SK-N-SH (cell line): ENCODE data around the gene UCP3. TPM values are rescaled to one million over a fixed set of nuclear protein-coding genes. Genes with fewer than 3 reads are reported as not detected.

Source experiments
- CTCF ChIA-PET: fragments of 300-600, 350-600 bp; formaldehyde crosslinking; extraction: SDS; loops from one replicate; lab custom pipeline; 2021; lab: Yijun Ruan, JAX
- POLR2A ChIA-PET: fragments of 350-600 bp; sonication (Branson Sonifier 250); formaldehyde crosslinking; extraction: SDS; loops from one replicate; lab custom pipeline; 2020; ENCODE audit warnings: antibody characterized with exemption, inconsistent platforms; lab: Yijun Ruan, JAX
- DNase-seq: peaks from one replicate; pipeline ENCODE4 v3.0.0; 2012
- H2AFZ ChIP-seq: fragments of 200-600 bp; sonication (generic); 2 replicates; pipeline ENCODE4 v1.8.1; 2016; ENCODE audit warnings: antibody characterized with exemption, mild to moderate bottlenecking, low read depth
- H3F3A ChIP-seq: fragments of 200-600 bp; sonication (generic); replicated peaks from 2 replicates; pipeline ENCODE3; 2016; ENCODE audit warnings: antibody characterized with exemption, mild to moderate bottlenecking; ENCODE audit not compliant: insufficient read depth
- H3K27ac ChIP-seq, 2 experiments: fragments of 200-500 bp in 1 of 2; fragments of 200-600 bp in 1 of 2; sonication (Bioruptor generic) in 1 of 2; sonication (generic), shearing (Covaris generic) in 1 of 2; 2 replicates each; pipeline versions ENCODE4 v1.5.1 to v1.6.1; 2014 to 2016; ENCODE audit warnings: low read depth in 2 of 2, inconsistent platforms in 1 of 2, low read length in 1 of 2, mild to moderate bottlenecking in 1 of 2, mixed read lengths in 1 of 2
- H3K27me3 ChIP-seq: fragments of 200-600 bp; sonication (generic), shearing (Covaris generic); 2 replicates; pipeline ENCODE4 v1.6.1; 2016; ENCODE audit warnings: mixed run types; ENCODE audit not compliant: insufficient read depth
- H3K36me3 ChIP-seq, 2 experiments: fragments of 200-500 bp in 1 of 2; fragments of 200-600 bp in 1 of 2; sonication (Bioruptor generic) in 1 of 2; sonication (generic) in 1 of 2; replicated peaks in 1 of 2; 2 replicates each; pipeline versions ENCODE3 to v1.5.1; 2014 to 2016; ENCODE audit warnings: low read length in 1 of 2, mild to moderate bottlenecking in 1 of 2; ENCODE audit not compliant: insufficient read depth in 2 of 2, control insufficient read depth in 1 of 2
- H3K4me1 ChIP-seq, 2 experiments: fragments of 200-500 bp in 1 of 2; fragments of 200-600 bp in 1 of 2; sonication (Bioruptor generic) in 1 of 2; sonication (generic), shearing (Covaris generic) in 1 of 2; 2 replicates each; pipeline versions ENCODE4 v1.5.1 to v1.6.1; 2014 to 2016; ENCODE audit warnings: low read depth in 1 of 2, low read length in 1 of 2, mixed run types in 1 of 2; ENCODE audit not compliant: insufficient read depth in 2 of 2, control insufficient read depth in 1 of 2
- H3K4me2 ChIP-seq: fragments of 200-600 bp; sonication (generic), shearing (Covaris generic); 2 replicates; pipeline ENCODE4 v1.6.1; 2017; ENCODE audit warnings: mixed run types
- H3K4me3 ChIP-seq, 2 experiments: fragments of 200-500 bp in 1 of 2; fragments of 200-600 bp in 1 of 2; sonication (Bioruptor generic) in 1 of 2; sonication (generic), shearing (Covaris generic) in 1 of 2; 2 replicates each; pipeline versions ENCODE4 v1.5.1 to v1.8.1; 2014 to 2016; ENCODE audit warnings: low read depth in 2 of 2, inconsistent platforms in 1 of 2, low read length in 1 of 2, mild to moderate bottlenecking in 1 of 2, mixed read lengths in 1 of 2, moderate library complexity in 1 of 2
- H3K79me2 ChIP-seq: fragments of 200-600 bp; sonication (generic); 2 replicates; pipeline ENCODE4 v1.8.1; 2017; ENCODE audit warnings: mild to moderate bottlenecking; ENCODE audit not compliant: insufficient read depth
- H3K9ac ChIP-seq: fragments of 200-600 bp; sonication (generic); 2 replicates; pipeline ENCODE4 v1.6.1; 2017; ENCODE audit warnings: mixed run types
- H3K9me2 ChIP-seq: fragments of 200-600 bp; sonication (generic); 2 replicates; pipeline ENCODE4 v1.6.1; 2017; ENCODE audit warnings: mixed run types
- H3K9me3 ChIP-seq: fragments of 200-600 bp; sonication (generic); 2 replicates; pipeline ENCODE4 v1.6.1; 2017; ENCODE audit warnings: mixed run types, mild to moderate bottlenecking, moderate library complexity
- H4K20me1 ChIP-seq: fragments of 200-600 bp; sonication (generic); 2 replicates; pipeline ENCODE4 v1.6.1; 2017; ENCODE audit warnings: mild to moderate bottlenecking, mixed run types; ENCODE audit not compliant: insufficient read depth
- CHD2 ChIP-seq: fragments of 150-350 bp; IDR thresholded peaks from 2 replicates; pipeline ENCODE4 v1.6.1; 2018; ENCODE audit warnings: low read length; ENCODE audit not compliant: partially characterized antibody
- ELF1 ChIP-seq: IDR thresholded peaks from 2 replicates; pipeline ENCODE4 v1.4.0; 2012
- EP300 ChIP-seq, 2 experiments: IDR thresholded peaks; 2 replicates each; pipeline versions ENCODE4 v1.4.0 to v1.6.1; 2012; ENCODE audit warnings: borderline replicate concordance in 1 of 2, low read depth in 1 of 2, low read length in 1 of 2
- EZH2phosphoT487 ChIP-seq: fragments of 200-600 bp; sonication (generic); IDR thresholded peaks from 2 replicates; pipeline ENCODE4 v1.6.1; 2017; ENCODE audit warnings: low read depth, mixed run types, mild to moderate bottlenecking, antibody characterized with exemption, moderate library complexity, borderline replicate concordance
- FOXM1 ChIP-seq: IDR thresholded peaks from 2 replicates; pipeline ENCODE4 v1.4.0; 2012; ENCODE audit warnings: low read depth, mild to moderate bottlenecking
- GATA2 ChIP-seq: sonication (generic); formaldehyde crosslinking; IDR thresholded peaks from 2 replicates; pipeline ENCODE4 v1.5.0; 2020; ENCODE audit warnings: mild to moderate bottlenecking, missing genetic modification reagents
- JUND ChIP-seq: IDR thresholded peaks from 2 replicates; pipeline ENCODE4 v1.4.0; 2012
- MAX ChIP-seq: IDR thresholded peaks from 2 replicates; pipeline ENCODE4 v1.4.0; 2012; ENCODE audit warnings: low read depth
- NFIC ChIP-seq: IDR thresholded peaks from 2 replicates; pipeline ENCODE4 v1.4.0; 2012; ENCODE audit warnings: borderline replicate concordance
- NRF1 ChIP-seq: IDR thresholded peaks from 2 replicates; pipeline ENCODE4 v1.6.1; 2012; ENCODE audit warnings: low read depth, mild to moderate bottlenecking, low read length
- PBX3 ChIP-seq: IDR thresholded peaks from 2 replicates; pipeline ENCODE4; 2012
- POLR2AphosphoS5 ChIP-seq: IDR thresholded peaks from 2 replicates; pipeline ENCODE4 v1.6.1; 2012; ENCODE audit warnings: low read depth, low read length
- RAD21 ChIP-seq: IDR thresholded peaks from 2 replicates; pipeline ENCODE4 v1.6.1; 2012; ENCODE audit warnings: mild to moderate bottlenecking, low read length
- RFX5 ChIP-seq: IDR thresholded peaks from 2 replicates; pipeline ENCODE4 v1.6.1; 2012; ENCODE audit warnings: mild to moderate bottlenecking, improper control_type of control experiment, low read length
- TEAD4 ChIP-seq: IDR thresholded peaks from 2 replicates; pipeline ENCODE4 v1.4.0; 2012; ENCODE audit warnings: mild to moderate bottlenecking, borderline replicate concordance; ENCODE audit not compliant: insufficient read depth
- USF2 ChIP-seq: fragments of 150-350 bp; IDR thresholded peaks from 2 replicates; pipeline ENCODE4 v1.6.1; 2017; ENCODE audit warnings: antibody characterized with exemption, low read length, low read depth, borderline replicate concordance
- YY1 ChIP-seq: IDR thresholded peaks from 2 replicates; pipeline ENCODE4 v1.4.0; 2012; ENCODE audit warnings: low read depth, mild to moderate bottlenecking
- ZBTB33 ChIP-seq: IDR thresholded peaks from 2 replicates; pipeline ENCODE4 v1.4.0; 2012; ENCODE audit warnings: low read depth, borderline replicate concordance
- WGBS: methylation state at CpG from one replicate; pipeline ENCODE4 v1.1.6; 2017; ENCODE audit warnings: low lambda C conversion rate; 5-methylcytosine and 5-hydroxymethylcytosine counted together
- polyA plus RNA-seq, 3 experiments: library from polyadenylated mRNA; depleted of rRNA; stranded (reverse); fragments of >200 nt; gene quantifications; 2 replicates each; pipeline ENCODE4 v1.2.3, GENCODE V29; 2012
- TF ChIP-seq, protein P1 (sequence below): fragments of 150-350 bp; IDR thresholded peaks from 2 replicates; pipeline ENCODE4 v1.6.1; 2016; ENCODE audit warnings: mild to moderate bottlenecking, low read depth, low read length

UCP3 gene
- polyA plus RNA-seq, 1 of the 3 experiments (the other 2 are of a cell fraction) = 1.2 TPM

- Histone ChIP-seq H3K27me3 (no peaks in the 10 kb centered on the region), H4K20me1 (no peaks in the 10 kb centered on the region), H3K4me3 (no peak overlapping the region), H3K9me3 (no peaks in the 10 kb centered on the region), H3K9me2 (no peaks in the 10 kb centered on the region), H3K4me2 (no peak overlapping the region), H3K79me2 (no peaks in the 10 kb centered on the region), H3K36me3 (peaks cover 0 to 10% of the 10 kb centered on the region in 2 experiments), H3K4me1 (peaks cover 0 to 2% of the 10 kb centered on the region in 2 experiments; a peak in 1 of 4 replicates), H3K27ac (no peak overlapping the region), H3F3A (no peaks in the 10 kb centered on the region), H3K9ac (no peak overlapping the region), H2AFZ (no peak overlapping the region)
- ChIA-PET POLR2A (no interaction called here), CTCF (no interaction called here)
- no peak for DNase-seq
- 100% methylated on average over 2 of the region's 7 CpGs for WGBS
- TF ChIP-seq POLR2AphosphoS5 (no peak), EP300 (IDR thresholded peaks at IDR 0.05; ENCODE audit: borderline replicate concordance in 1 of 2, low read depth in 1 of 2, low read length in 1 of 2) (no peak), RFX5 (no peak), JUND (no peak), RAD21 (no peak), YY1 (no peak), ZBTB33 (no peak), NFIC (no peak), MAX (no peak), CHD2 (no peak), EZH2phosphoT487 (no peak), ELF1 (no peak)
- TF ChIP-seq, protein P1, sequence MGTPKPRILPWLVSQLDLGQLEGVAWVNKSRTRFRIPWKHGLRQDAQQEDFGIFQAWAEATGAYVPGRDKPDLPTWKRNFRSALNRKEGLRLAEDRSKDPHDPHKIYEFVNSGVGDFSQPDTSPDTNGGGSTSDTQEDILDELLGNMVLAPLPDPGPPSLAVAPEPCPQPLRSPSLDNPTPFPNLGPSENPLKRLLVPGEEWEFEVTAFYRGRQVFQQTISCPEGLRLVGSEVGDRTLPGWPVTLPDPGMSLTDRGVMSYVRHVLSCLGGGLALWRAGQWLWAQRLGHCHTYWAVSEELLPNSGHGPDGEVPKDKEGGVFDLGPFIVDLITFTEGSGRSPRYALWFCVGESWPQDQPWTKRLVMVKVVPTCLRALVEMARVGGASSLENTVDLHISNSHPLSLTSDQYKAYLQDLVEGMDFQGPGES = no peak
Measured at GRCh38 chr11:74006743-74007304, 2.1 kb downstream of the UCP3 start.

- DNase-seq = peak; percentile 14
- H3K79me2 ChIP-seq = no peaks in the 10 kb centered on the region
- H3K4me1 ChIP-seq = peaks cover 0 to 2% of the 10 kb centered on the region in 2 experiments; a peak in 1 of 4 replicates
- H4K20me1 ChIP-seq = no peaks in the 10 kb centered on the region
- H3K9me3 ChIP-seq = no peaks in the 10 kb centered on the region
- H3K27me3 ChIP-seq = no peaks in the 10 kb centered on the region
- H2AFZ ChIP-seq = no peak overlapping the region
- no peak overlapping the region for H3K27ac ChIP-seq
- TF ChIP-seq EZH2phosphoT487 = no peak
- TF ChIP-seq NRF1 = no peak
- TF ChIP-seq, protein P1 = no peak
- no peak for TF ChIP-seq USF2
- no peak for TF ChIP-seq GATA2 (CRISPR knock-in tag)
- TF ChIP-seq FOXM1 = no peak
- TF ChIP-seq TEAD4 = no peak
- TF ChIP-seq POLR2AphosphoS5 = no peak
- TF ChIP-seq PBX3 = no peak
- TF ChIP-seq, all 33 proteins: peak for 0
- Histone ChIP-seq H3K4me3 (no peak overlapping the region), H3K36me3 (peaks cover 0 to 11% of the 10 kb centered on the region in 2 experiments), H3K9me2 (no peaks in the 10 kb centered on the region), H3F3A (no peaks in the 10 kb centered on the region), H3K4me2 (no peak overlapping the region), H3K9ac (no peak overlapping the region)
- CTCF ChIA-PET = interaction anchor here (0.6 kb wide), 1 partner anchor 717 kb away, joined by 3 read pairs; no protein-coding TSS in a partner anchor
- POLR2A ChIA-PET = no interaction called here
- WGBS = 91% methylated on average over 12 of the region's 29 CpGs
Measured at GRCh38 chr11:74005721-74006517, 3.0 kb downstream of the UCP3 start.
